GM06990 (cell line): ENCODE data around the gene CYTH2.
A peak's percentile ranks its signal among the peaks of the same experiment; 100 is the strongest.

Source experiments
- DNase-seq: peaks from one replicate; pipeline ENCODE4 v3.0.0-alpha.2; 2011; ENCODE audit not compliant: insufficient read length; ENCODE audit errors: extremely low read depth
- H3K27me3 ChIP-seq: replicated peaks from 2 replicates; pipeline ENCODE4 v1.6.0; 2011; ENCODE audit warnings: low read length; ENCODE audit not compliant: control insufficient read depth, insufficient read depth
- H3K36me3 ChIP-seq: 2 replicates; pipeline ENCODE4 v1.5.1; 2011; ENCODE audit warnings: low read length; ENCODE audit not compliant: control insufficient read depth, insufficient read depth
- H3K4me3 ChIP-seq: replicated peaks from 2 replicates; pipeline ENCODE4 v1.5.1; 2011; ENCODE audit warnings: low read depth, mild to moderate bottlenecking, control low read depth, low read length
- TF ChIP-seq, protein P1 (sequence below): IDR thresholded peaks from 2 replicates; pipeline ENCODE4 v1.5.1; 2011; ENCODE audit warnings: low read length, control low read depth, mild to moderate bottlenecking, inconsistent platforms; ENCODE audit not compliant: insufficient read depth, poor library complexity, severe bottlenecking

Gene CYTH2

DNA sequence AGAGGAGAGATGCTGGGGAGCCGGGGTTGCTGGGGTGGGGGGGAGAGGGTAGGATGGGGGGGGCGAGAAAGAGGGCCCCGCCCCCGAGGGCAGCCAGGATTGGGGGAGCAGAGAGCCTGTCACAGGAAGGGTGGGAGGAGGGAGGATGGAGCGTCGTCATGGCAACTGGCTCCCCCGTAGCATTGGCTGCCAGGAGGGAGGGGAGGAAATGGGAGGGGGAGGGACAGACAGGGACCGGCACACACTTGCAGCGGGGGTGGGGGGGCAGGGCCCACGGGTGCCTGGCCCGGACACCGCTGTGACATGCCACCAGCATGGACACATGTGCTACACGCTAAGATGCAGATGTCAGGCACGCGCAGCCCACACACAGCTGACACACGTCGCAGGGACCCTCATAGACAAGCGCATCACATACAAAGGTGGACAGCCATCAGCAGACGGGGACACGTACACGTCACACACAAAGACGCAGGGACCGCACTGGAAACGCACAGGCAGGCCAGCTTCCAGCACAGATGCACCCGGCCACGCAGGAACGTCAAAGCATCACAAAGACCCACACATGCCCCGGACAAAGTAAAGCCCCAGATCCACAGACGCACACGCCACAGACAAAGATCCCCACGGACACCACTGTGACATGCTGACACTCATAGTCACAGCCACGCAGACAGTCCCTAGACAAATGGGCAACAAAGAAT, 42.8 kb downstream of the CYTH2 start, which contains the start of gene LMTK3:
Gene LMTK3, minus strand, starts transcription at position 36 of the 704 bp plus-strand sequence. CDS start 259 bp downstream, outside the sequence.
- no peaks in the 10 kb centered on the region for H3K36me3 ChIP-seq
- H3K27me3 ChIP-seq: peaks cover 2% of the 10 kb centered on the region
- TF ChIP-seq, protein P1, sequence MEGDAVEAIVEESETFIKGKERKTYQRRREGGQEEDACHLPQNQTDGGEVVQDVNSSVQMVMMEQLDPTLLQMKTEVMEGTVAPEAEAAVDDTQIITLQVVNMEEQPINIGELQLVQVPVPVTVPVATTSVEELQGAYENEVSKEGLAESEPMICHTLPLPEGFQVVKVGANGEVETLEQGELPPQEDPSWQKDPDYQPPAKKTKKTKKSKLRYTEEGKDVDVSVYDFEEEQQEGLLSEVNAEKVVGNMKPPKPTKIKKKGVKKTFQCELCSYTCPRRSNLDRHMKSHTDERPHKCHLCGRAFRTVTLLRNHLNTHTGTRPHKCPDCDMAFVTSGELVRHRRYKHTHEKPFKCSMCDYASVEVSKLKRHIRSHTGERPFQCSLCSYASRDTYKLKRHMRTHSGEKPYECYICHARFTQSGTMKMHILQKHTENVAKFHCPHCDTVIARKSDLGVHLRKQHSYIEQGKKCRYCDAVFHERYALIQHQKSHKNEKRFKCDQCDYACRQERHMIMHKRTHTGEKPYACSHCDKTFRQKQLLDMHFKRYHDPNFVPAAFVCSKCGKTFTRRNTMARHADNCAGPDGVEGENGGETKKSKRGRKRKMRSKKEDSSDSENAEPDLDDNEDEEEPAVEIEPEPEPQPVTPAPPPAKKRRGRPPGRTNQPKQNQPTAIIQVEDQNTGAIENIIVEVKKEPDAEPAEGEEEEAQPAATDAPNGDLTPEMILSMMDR: no peak
- H3K4me3 ChIP-seq: no peak within 1 kb of the TSS
- peak; percentile 45 for DNase-seq

DNA sequence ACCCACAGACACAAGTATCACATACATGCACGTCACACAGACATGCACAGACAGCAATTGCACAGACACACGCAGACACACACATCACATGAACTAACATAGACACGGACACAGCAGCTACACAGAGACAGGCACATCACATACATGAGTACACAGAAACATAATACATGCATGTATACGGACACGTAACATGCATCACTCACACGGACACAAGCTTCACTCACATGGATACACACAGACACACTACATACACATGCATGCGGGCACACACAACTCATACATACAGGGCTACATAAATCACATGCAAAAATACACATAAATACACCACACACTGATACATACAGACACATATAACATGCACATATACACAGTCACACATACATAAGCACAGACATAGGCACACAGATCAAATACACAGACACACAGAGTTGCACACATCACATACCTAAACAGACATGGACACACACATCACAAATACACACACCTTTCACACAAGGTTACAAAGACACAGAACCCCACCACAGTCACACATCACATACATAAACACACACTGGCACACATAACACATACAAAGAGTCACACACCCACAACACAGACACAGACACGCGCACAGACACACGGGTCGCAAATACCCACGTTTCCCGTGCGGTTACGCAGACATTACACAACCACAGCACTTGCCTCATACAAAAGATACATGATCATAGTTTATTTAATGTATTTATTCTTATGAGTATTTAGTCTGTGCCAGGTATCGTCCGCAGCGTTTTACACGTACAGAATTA, 43.5 kb downstream of the CYTH2 start:
- no peak for DNase-seq
- H3K36me3 ChIP-seq: no peaks in the 10 kb centered on the region
- TF ChIP-seq, protein P1: no peak
- H3K4me3 ChIP-seq: peak overlapping the region; percentile 77
- peaks cover 2% of the 10 kb centered on the region for H3K27me3 ChIP-seq

DNA sequence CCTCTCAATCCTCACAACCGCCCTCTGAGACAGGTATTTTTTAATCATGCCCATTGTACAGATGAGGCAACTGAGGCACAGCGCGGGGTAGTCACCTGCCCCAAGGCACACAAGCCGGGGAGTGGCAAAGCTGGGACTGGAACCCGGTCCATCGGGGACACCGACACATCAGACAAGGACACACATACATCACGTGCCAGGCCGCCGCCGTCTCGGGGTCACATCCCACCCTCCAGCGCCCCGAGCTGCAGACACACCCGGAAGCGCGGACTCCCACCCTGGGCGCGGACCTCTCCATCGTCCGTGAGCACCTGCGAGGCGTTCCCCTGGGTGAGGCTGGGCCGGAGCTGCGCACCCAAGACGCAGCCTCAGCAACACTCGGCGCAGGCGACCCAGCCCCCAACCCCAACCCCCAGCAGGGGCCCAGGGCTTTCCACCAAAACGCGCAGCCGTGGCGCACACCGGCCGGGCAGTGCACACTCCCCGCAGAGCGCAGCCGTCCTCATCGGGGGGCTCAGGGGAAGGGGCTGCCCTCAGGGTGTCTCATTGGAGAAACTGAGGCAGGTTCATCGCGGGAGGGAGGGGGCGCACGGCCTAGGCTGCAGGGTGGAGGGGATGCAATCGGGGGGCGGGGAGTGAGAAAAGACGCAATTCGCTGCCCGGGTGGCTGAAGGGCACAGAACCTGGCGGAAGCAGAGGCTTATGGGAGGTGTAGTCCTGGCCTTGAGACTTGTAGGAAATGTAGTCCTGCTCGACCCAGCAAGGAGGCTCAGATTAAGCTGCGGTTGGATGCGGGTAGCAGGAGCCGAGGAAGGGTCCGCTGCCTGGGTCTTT, 44.3 kb downstream of the CYTH2 start:
- no peaks in the 10 kb centered on the region for H3K36me3 ChIP-seq
- DNase-seq: peak; percentile 59
- peaks cover 2% of the 10 kb centered on the region for H3K27me3 ChIP-seq
- TF ChIP-seq, protein P1: no peak
- peak overlapping the region; percentile 77 for H3K4me3 ChIP-seq

DNA sequence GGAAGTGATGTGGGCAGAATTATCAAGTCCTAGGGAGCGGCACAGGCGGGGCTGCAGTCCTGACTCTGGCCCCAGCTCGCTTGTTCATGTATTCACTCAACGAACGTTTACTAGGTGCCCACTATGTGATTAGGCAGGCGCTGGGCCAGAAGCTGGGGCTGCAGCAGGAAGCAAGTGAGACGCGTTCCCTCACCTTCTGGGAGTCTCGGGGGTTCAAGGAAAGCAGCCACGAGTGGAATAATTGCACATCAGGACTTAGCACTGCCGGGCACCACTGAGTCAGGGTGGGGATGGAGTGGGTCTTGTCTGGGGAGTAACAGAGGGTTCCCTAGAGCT, 44.9 kb downstream of the CYTH2 start:
- peak overlapping the region; percentile 77 for H3K4me3 ChIP-seq

DNA sequence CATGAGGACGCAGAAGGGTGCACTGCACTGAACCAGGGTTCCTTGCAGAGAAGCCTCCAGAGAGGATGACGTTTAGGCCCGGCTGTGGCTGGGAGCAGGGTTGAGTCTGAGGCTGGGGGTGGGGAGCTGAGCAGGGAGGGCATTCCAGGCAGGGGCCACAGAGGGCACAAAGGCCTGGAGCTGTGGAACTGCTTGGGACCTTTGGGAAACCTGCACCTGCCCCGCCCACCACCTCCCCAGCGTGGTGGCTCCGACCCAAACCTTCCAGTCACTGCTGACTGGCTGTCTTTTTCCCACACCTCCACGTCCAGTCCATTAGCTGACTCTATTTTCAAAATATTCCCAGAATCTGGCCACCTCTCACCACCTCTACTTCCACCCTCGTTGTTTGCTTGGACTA, 47.4 kb downstream of the CYTH2 start:
- H3K4me3 ChIP-seq: no peak overlapping the region
- no peak for DNase-seq
- TF ChIP-seq, protein P1: no peak

More for the DNA sequence above, 44.9 kb downstream of the CYTH2 start:
- TF ChIP-seq, protein P1: no peak
- DNase-seq: no peak
- Histone ChIP-seq H3K27me3 (peaks cover 2% of the 10 kb centered on the region), H3K36me3 (no peaks in the 10 kb centered on the region)

More for the DNA sequence above, 47.4 kb downstream of the CYTH2 start:
- no peaks in the 10 kb centered on the region; the same call in 1 of the 2 replicates for H3K27me3 ChIP-seq
- H3K36me3 ChIP-seq: no peaks in the 10 kb centered on the region
